Hepatocyte (in vitro differentiated cells): ENCODE data around the gene SCAF1. TPM values are rescaled to one million over a fixed set of nuclear protein-coding genes. Genes with fewer than 3 reads are reported as not detected.
A peak's percentile ranks its signal among the peaks of the same experiment; 100 is the strongest.

Source experiments
- DNase-seq: peaks from one replicate; pipeline ENCODE4 v3.0.0-alpha.2; 2016; ENCODE audit warnings: low spot score
- H2AFZ ChIP-seq: fragments of 200-600 bp; sonication (generic); 2 replicates; pipeline ENCODE4 v1.6.0; 2016; ENCODE audit warnings: antibody characterized with exemption, mild to moderate bottlenecking
- H3K27ac ChIP-seq: fragments of 200-600 bp; sonication (generic); 2 replicates; pipeline ENCODE4 v1.5.1; 2016; ENCODE audit warnings: mild to moderate bottlenecking
- H3K27me3 ChIP-seq: fragments of 200-600 bp; sonication (generic); 2 replicates; pipeline ENCODE4 v1.6.1; 2016
- H3K36me3 ChIP-seq: fragments of 200-600 bp; sonication (generic); replicated peaks from 2 replicates; pipeline ENCODE4 v1.5.1; 2016; ENCODE audit warnings: low read depth; ENCODE audit not compliant: insufficient read depth
- H3K4me1 ChIP-seq: fragments of 200-600 bp; sonication (generic); 2 replicates; pipeline ENCODE4 v1.5.1; 2016; ENCODE audit warnings: mild to moderate bottlenecking, moderate library complexity; ENCODE audit not compliant: insufficient read depth
- H3K4me2 ChIP-seq: fragments of 200-600 bp; sonication (generic); 2 replicates; pipeline ENCODE4 v1.6.0; 2016
- H3K4me3 ChIP-seq: fragments of 200-600 bp; sonication (generic); 2 replicates; pipeline ENCODE4 v1.5.1; 2016; ENCODE audit warnings: mild to moderate bottlenecking
- H3K79me2 ChIP-seq: fragments of 200-600 bp; sonication (generic); 2 replicates; pipeline ENCODE4 v1.6.0; 2017; ENCODE audit warnings: mild to moderate bottlenecking
- H3K9me2 ChIP-seq: fragments of 200-600 bp; sonication (generic); replicated peaks from 2 replicates; pipeline ENCODE4 v1.6.0; 2017; ENCODE audit warnings: mild to moderate bottlenecking; ENCODE audit not compliant: insufficient read depth
- H3K9me3 ChIP-seq: fragments of 200-600 bp; sonication (generic); 2 replicates; pipeline ENCODE4 v1.5.1; 2016; ENCODE audit warnings: low read depth, mild to moderate bottlenecking
- H4K20me1 ChIP-seq: fragments of 200-600 bp; sonication (generic); 2 replicates; pipeline ENCODE4 v1.6.0; 2016; ENCODE audit warnings: mild to moderate bottlenecking; ENCODE audit not compliant: insufficient read depth, poor library complexity, severe bottlenecking
- CTCF ChIP-seq: fragments of 200-600 bp; sonication (generic); IDR thresholded peaks from 2 replicates; pipeline ENCODE4 v1.5.1; 2016; ENCODE audit warnings: antibody characterized with exemption, mild to moderate bottlenecking; ENCODE audit not compliant: poor library complexity
- EZH2 ChIP-seq: fragments of 200-600 bp; sonication (generic); IDR thresholded peaks from 2 replicates; pipeline ENCODE4 v1.6.1; 2016; ENCODE audit warnings: antibody characterized with exemption, mild to moderate bottlenecking, borderline replicate concordance
- EZH2phosphoT487 ChIP-seq: fragments of 200-600 bp; sonication (generic); IDR thresholded peaks from one replicate; pipeline ENCODE4 v1.6.1; 2018; ENCODE audit warnings: antibody characterized with exemption, mild to moderate bottlenecking, low read depth, moderate library complexity; ENCODE audit not compliant: unreplicated experiment, severe bottlenecking
- WGBS: methylation state at CpG from one replicate; pipeline ENCODE4 v1.1.6; 2016; ENCODE audit warnings: low lambda C conversion rate; ENCODE audit errors: missing lambda C conversion rate; 5-methylcytosine and 5-hydroxymethylcytosine counted together
- polyA plus RNA-seq: library from polyadenylated mRNA; unstranded; fragments of >200 nt; fragmentation: Nextera tagmentation; extraction: Ambion mirVana; gene quantifications from 2 replicates; pipeline ENCODE4 v1.2.1, GENCODE V29; 2016
- total RNA-seq: library from RNA; depleted of rRNA; stranded (reverse); fragments of >200 nt; gene quantifications from 2 replicates; pipeline ENCODE4 v1.2.3, GENCODE V29; 2014

Gene SCAF1
- total and polyA plus RNA-seq, 2 experiments from 2014 or later, result 12.6 to 18.6 TPM

- TF ChIP-seq EZH2 (no peak), EZH2phosphoT487 (no peak), CTCF (no peak)
These were observed 40.3 kb downstream of the SCAF1 start for GRCh38 chr19:49682274-49682673.

GRCh38 chr19:49683814-49684250 is 41.8 kb downstream of the SCAF1 start:
- H3K27ac ChIP-seq, result no peak overlapping the region
- H3K36me3 ChIP-seq, result peaks cover 3% of the 10 kb centered on the region
- H3K9me3 ChIP-seq, result no peaks in the 10 kb centered on the region
- no peaks in the 10 kb centered on the region for H3K27me3 ChIP-seq
- peaks cover 12% of the 10 kb centered on the region for H3K4me1 ChIP-seq
- H3K4me3 ChIP-seq, result no peak overlapping the region
- peaks cover 40% of the 10 kb centered on the region for H3K79me2 ChIP-seq
- DNase-seq, result no peak
- 98% methylated on average over 18 of the region's 18 CpGs for WGBS
- no peaks in the 10 kb centered on the region for H3K9me2 ChIP-seq
- H4K20me1 ChIP-seq, result peaks cover 24% of the 10 kb centered on the region
- no peak overlapping the region for H3K4me2 ChIP-seq
- TF ChIP-seq CTCF, result no peak
- TF ChIP-seq EZH2, result no peak
- no peak for TF ChIP-seq EZH2phosphoT487
- H2AFZ ChIP-seq, result no peak overlapping the region

More at GRCh38 chr19:49682274-49682673, 40.3 kb downstream of the SCAF1 start:
- DNase-seq, result no peak
- no peak overlapping the region for H3K4me2 ChIP-seq
- no peak overlapping the region for H2AFZ ChIP-seq
- H3K27ac ChIP-seq, result no peak overlapping the region
- peaks cover 3% of the 10 kb centered on the region for H3K36me3 ChIP-seq
- no peaks in the 10 kb centered on the region for H3K9me2 ChIP-seq
- H3K27me3 ChIP-seq, result no peaks in the 10 kb centered on the region
- over 99% methylated on average over 8 of the region's 8 CpGs for WGBS
- no peaks in the 10 kb centered on the region for H3K9me3 ChIP-seq
- peaks cover 56% of the 10 kb centered on the region for H3K79me2 ChIP-seq
- H3K4me3 ChIP-seq, result no peak overlapping the region
- peaks cover 32% of the 10 kb centered on the region for H4K20me1 ChIP-seq
- H3K4me1 ChIP-seq, result peaks cover 12% of the 10 kb centered on the region

- Histone ChIP-seq H3K27ac (no peak overlapping the region), H4K20me1 (peaks cover 22% of the 10 kb centered on the region), H3K79me2 (peaks cover 35% of the 10 kb centered on the region), H3K9me2 (no peaks in the 10 kb centered on the region), H3K4me2 (no peak overlapping the region), H2AFZ (no peak overlapping the region), H3K4me3 (no peak overlapping the region), H3K9me3 (no peaks in the 10 kb centered on the region), H3K27me3 (no peaks in the 10 kb centered on the region), H3K36me3 (peaks cover 3% of the 10 kb centered on the region), H3K4me1 (peaks cover 15% of the 10 kb centered on the region)
- WGBS, result 94% methylated on average over 26 of the region's 35 CpGs
- peak; percentile 19 for TF ChIP-seq CTCF
- TF ChIP-seq EZH2phosphoT487, result no peak
- TF ChIP-seq EZH2, result no peak
- peak; percentile 19 for DNase-seq
These were observed 42.4 kb downstream of the SCAF1 start for GRCh38 chr19:49684251-49684982.
